HG03025 (cell line): ENCODE results near the gene CACNB2.
"Not testable (repeated sequence)": the region's sequence is repeated elsewhere in the genome, so short reads cannot be mapped to it uniquely, and the experiment has no call there.

Experiments used
- ATAC-seq: cut with Tn5 transposase; IDR thresholded peaks from one replicate; pipeline ENCODE4 v1.9.1; 2021; ENCODE audit warnings: mild to moderate bottlenecking, moderate library complexity; ENCODE audit not compliant: unreplicated experiment, low FRiP score

CACNB2 gene

GRCh38 chr10:18144396-18144795, 4.2 kb downstream of the CACNB2 start:
- no peak for ATAC-seq

GRCh38 chr10:18144928-18145327, 4.7 kb downstream of the CACNB2 start:
- no peak for ATAC-seq

GRCh38 chr10:18145652-18146051, 5.4 kb downstream of the CACNB2 start:
- no peak for ATAC-seq

- ATAC-seq: no peak
Measured at GRCh38 chr10:18149196-18149800, 9.1 kb downstream of the CACNB2 start.

GRCh38 chr10:18151356-18151890, 11.2 kb downstream of the CACNB2 start:
- ATAC-seq: no peak

GRCh38 chr10:18153381-18153780, 13.2 kb downstream of the CACNB2 start:
- ATAC-seq: not testable (repeated sequence)

- no peak for ATAC-seq
Measured at GRCh38 chr10:18155321-18155720, 15.1 kb downstream of the CACNB2 start.

- not testable (repeated sequence) for ATAC-seq
Measured at GRCh38 chr10:18156797-18157196, 16.6 kb downstream of the CACNB2 start.

GRCh38 chr10:18157881-18158280, 17.7 kb downstream of the CACNB2 start:
- ATAC-seq: no peak

- no peak for ATAC-seq
Measured at GRCh38 chr10:18158773-18159265, 18.6 kb downstream of the CACNB2 start.

GRCh38 chr10:18159557-18159956, 19.3 kb downstream of the CACNB2 start:
- ATAC-seq: no peak

GRCh38 chr10:18162021-18162627, 21.9 kb downstream of the CACNB2 start:
- no peak for ATAC-seq

- ATAC-seq: no peak
Measured at GRCh38 chr10:18164093-18164492, 23.9 kb downstream of the CACNB2 start.

- ATAC-seq: no peak
Measured at GRCh38 chr10:18164748-18165361, 24.6 kb downstream of the CACNB2 start.

GRCh38 chr10:18178854-18179483, 38.7 kb downstream of the CACNB2 start:
- no peak for ATAC-seq

- ATAC-seq: no peak
Measured at GRCh38 chr10:18179891-18180290, 39.7 kb downstream of the CACNB2 start.

- not testable (repeated sequence) for ATAC-seq
Measured at GRCh38 chr10:18181382-18181781, 41.2 kb downstream of the CACNB2 start.

GRCh38 chr10:18185621-18186020, 45.4 kb downstream of the CACNB2 start:
- ATAC-seq: no peak

GRCh38 chr10:18190840-18191239, 50.6 kb downstream of the CACNB2 start:
- no peak for ATAC-seq

GRCh38 chr10:18194634-18195033, 54.4 kb downstream of the CACNB2 start:
- ATAC-seq: no peak
